Activated naive CD4-positive, alpha-beta T cell treated with anti-CD3 and anti-CD28 coated beads, Interleukin-2, amount 50 U/mL, for 24 hours (primary cell): Measurements from ENCODE around the gene PIP4K2A.

Experiments
- H3K27ac Mint-ChIP-seq: one replicate; pipeline ENCODE4 v1.8.0; 2021; ENCODE audit warnings: mild to moderate bottlenecking, mixed read lengths
- H3K27me3 Mint-ChIP-seq: one replicate; pipeline ENCODE4 v1.8.0; 2021; ENCODE audit warnings: mixed read lengths
- H3K36me3 Mint-ChIP-seq: one replicate; pipeline ENCODE4 v1.8.0; 2021; ENCODE audit warnings: mixed read lengths
- H3K4me1 Mint-ChIP-seq: one replicate; pipeline ENCODE4 v1.8.0; 2021; ENCODE audit warnings: mixed read lengths
- H3K4me3 Mint-ChIP-seq: one replicate; pipeline ENCODE4 v1.8.0; 2021; ENCODE audit warnings: mild to moderate bottlenecking, mixed read lengths
- H3K9me3 Mint-ChIP-seq: one replicate; pipeline ENCODE4 v1.8.0; 2021; ENCODE audit warnings: mixed read lengths

The PIP4K2A gene

GRCh38 chr10:22669163-22669711 is 45.1 kb downstream of the PIP4K2A start:
- Mint-ChIP-seq H3K4me1 (peaks cover 94% of the 10 kb centered on the region), H3K27ac (peak overlapping the region; percentile 87), H3K27me3 (no peaks in the 10 kb centered on the region), H3K4me3 (peak overlapping the region; percentile 27), H3K9me3 (no peaks in the 10 kb centered on the region), H3K36me3 (no peaks in the 10 kb centered on the region)

- H3K4me1 Mint-ChIP-seq: peaks cover 93% of the 10 kb centered on the region
- no peaks in the 10 kb centered on the region for H3K36me3 Mint-ChIP-seq
- peak overlapping the region; percentile 90 for H3K4me3 Mint-ChIP-seq
- H3K9me3 Mint-ChIP-seq: no peaks in the 10 kb centered on the region
- H3K27ac Mint-ChIP-seq: peak overlapping the region; percentile 89
- H3K27me3 Mint-ChIP-seq: no peaks in the 10 kb centered on the region
Measured at GRCh38 chr10:22667093-22667480, 47.3 kb downstream of the PIP4K2A start.

GRCh38 chr10:22666287-22667092 is 47.9 kb downstream of the PIP4K2A start:
- Mint-ChIP-seq H3K4me3 (peak overlapping the region; percentile 90), H3K27me3 (no peaks in the 10 kb centered on the region), H3K36me3 (no peaks in the 10 kb centered on the region), H3K9me3 (no peaks in the 10 kb centered on the region), H3K4me1 (peaks cover 93% of the 10 kb centered on the region), H3K27ac (peak overlapping the region; percentile 89)

- peaks cover 91% of the 10 kb centered on the region for H3K4me1 Mint-ChIP-seq
- H3K36me3 Mint-ChIP-seq: no peaks in the 10 kb centered on the region
Measured at GRCh38 chr10:22665329-22665728, 49.0 kb downstream of the PIP4K2A start.

GRCh38 chr10:22662733-22663330 is 51.5 kb downstream of the PIP4K2A start:
- no peaks in the 10 kb centered on the region for H3K9me3 Mint-ChIP-seq
- no peaks in the 10 kb centered on the region for H3K27me3 Mint-ChIP-seq
- H3K4me3 Mint-ChIP-seq: no peak overlapping the region
- H3K27ac Mint-ChIP-seq: peak overlapping the region; percentile 59
- H3K4me1 Mint-ChIP-seq: peaks cover 92% of the 10 kb centered on the region
- H3K36me3 Mint-ChIP-seq: no peaks in the 10 kb centered on the region

More at GRCh38 chr10:22665329-22665728, 49.0 kb downstream of the PIP4K2A start:
- Mint-ChIP-seq H3K27me3 (no peaks in the 10 kb centered on the region), H3K4me3 (no peak overlapping the region), H3K9me3 (no peaks in the 10 kb centered on the region), H3K27ac (peak overlapping the region; percentile 51)

GRCh38 chr10:22659866-22660265 is 54.5 kb downstream of the PIP4K2A start:
- H3K4me1 Mint-ChIP-seq: peaks cover 96% of the 10 kb centered on the region
- H3K27ac Mint-ChIP-seq: peak overlapping the region; percentile 43
- H3K4me3 Mint-ChIP-seq: no peak overlapping the region
- no peaks in the 10 kb centered on the region for H3K36me3 Mint-ChIP-seq
- no peaks in the 10 kb centered on the region for H3K27me3 Mint-ChIP-seq
- no peaks in the 10 kb centered on the region for H3K9me3 Mint-ChIP-seq

- Mint-ChIP-seq H3K27ac (peak overlapping the region; percentile 95), H3K27me3 (no peaks in the 10 kb centered on the region), H3K9me3 (no peaks in the 10 kb centered on the region), H3K4me1 (peaks cover 97% of the 10 kb centered on the region), H3K4me3 (no peak overlapping the region), H3K36me3 (no peaks in the 10 kb centered on the region)
Measured at GRCh38 chr10:22658745-22659410, 55.5 kb downstream of the PIP4K2A start.

- Mint-ChIP-seq H3K4me3 (peak overlapping the region; percentile 81), H3K9me3 (no peaks in the 10 kb centered on the region), H3K36me3 (peaks cover 5% of the 10 kb centered on the region), H3K27ac (peak overlapping the region; percentile 95), H3K4me1 (peaks cover 97% of the 10 kb centered on the region), H3K27me3 (no peaks in the 10 kb centered on the region)
Measured at GRCh38 chr10:22657566-22658225, 56.7 kb downstream of the PIP4K2A start.

- peak overlapping the region; percentile 81 for H3K4me3 Mint-ChIP-seq
- H3K4me1 Mint-ChIP-seq: peaks cover 97% of the 10 kb centered on the region
- H3K36me3 Mint-ChIP-seq: peaks cover 5% of the 10 kb centered on the region
- no peaks in the 10 kb centered on the region for H3K9me3 Mint-ChIP-seq
- no peaks in the 10 kb centered on the region for H3K27me3 Mint-ChIP-seq
- H3K27ac Mint-ChIP-seq: peak overlapping the region; percentile 95
Measured at GRCh38 chr10:22657024-22657423, 57.4 kb downstream of the PIP4K2A start.

- H3K27me3 Mint-ChIP-seq: no peaks in the 10 kb centered on the region
- H3K9me3 Mint-ChIP-seq: no peaks in the 10 kb centered on the region
- H3K4me1 Mint-ChIP-seq: peaks cover 99% of the 10 kb centered on the region
- peak overlapping the region; percentile 94 for H3K27ac Mint-ChIP-seq
- H3K36me3 Mint-ChIP-seq: peaks cover 9% of the 10 kb centered on the region
- peak overlapping the region; percentile 71 for H3K4me3 Mint-ChIP-seq
Measured at GRCh38 chr10:22656036-22656435, 58.3 kb downstream of the PIP4K2A start.

- Mint-ChIP-seq H3K27me3 (no peaks in the 10 kb centered on the region), H3K4me1 (peaks cover 99% of the 10 kb centered on the region), H3K9me3 (no peaks in the 10 kb centered on the region), H3K27ac (peak overlapping the region; percentile 94), H3K36me3 (peaks cover 9% of the 10 kb centered on the region), H3K4me3 (peak overlapping the region; percentile 71)
Measured at GRCh38 chr10:22655312-22655981, 58.9 kb downstream of the PIP4K2A start.

GRCh38 chr10:22652988-22653481 is 61.3 kb downstream of the PIP4K2A start:
- H3K27ac Mint-ChIP-seq: peak overlapping the region; percentile 99
- H3K36me3 Mint-ChIP-seq: peaks cover 9% of the 10 kb centered on the region

GRCh38 chr10:22651276-22651980 is 63.0 kb downstream of the PIP4K2A start:
- Mint-ChIP-seq H3K4me1 (peaks cover 100% of the 10 kb centered on the region), H3K27ac (peak overlapping the region; percentile 92), H3K4me3 (peak overlapping the region; percentile 72), H3K36me3 (peaks cover 12% of the 10 kb centered on the region), H3K9me3 (no peaks in the 10 kb centered on the region), H3K27me3 (no peaks in the 10 kb centered on the region)

More at GRCh38 chr10:22652988-22653481, 61.3 kb downstream of the PIP4K2A start:
- Mint-ChIP-seq H3K9me3 (no peaks in the 10 kb centered on the region), H3K4me1 (peaks cover 100% of the 10 kb centered on the region), H3K4me3 (peak overlapping the region; percentile 70), H3K27me3 (no peaks in the 10 kb centered on the region)

- Mint-ChIP-seq H3K27me3 (no peaks in the 10 kb centered on the region), H3K36me3 (peaks cover 12% of the 10 kb centered on the region), H3K27ac (peak overlapping the region; percentile 99), H3K4me3 (peak overlapping the region; percentile 82), H3K4me1 (peaks cover 93% of the 10 kb centered on the region), H3K9me3 (no peaks in the 10 kb centered on the region)
Measured at GRCh38 chr10:22649994-22650393, 64.4 kb downstream of the PIP4K2A start.
